DOHH2 (cell line): ENCODE measurements around the gene SPOCK3.

Experiments
- EZH2phosphoT487 ChIP-seq: fragments of 200-600 bp; sonication (generic); IDR thresholded peaks from 2 replicates; pipeline ENCODE4 v1.6.1; 2017; ENCODE audit warnings: borderline replicate concordance, mild to moderate bottlenecking, antibody characterized with exemption, low read length, moderate library complexity, mixed read lengths
- TF ChIP-seq, protein P1 (sequence below): fragments of 200-600 bp; sonication (generic); IDR thresholded peaks from one replicate; pipeline ENCODE4 v1.5.1; 2014; ENCODE audit warnings: antibody characterized with exemption, mild to moderate bottlenecking, low read depth, low read length; ENCODE audit not compliant: poor library complexity, severe bottlenecking

DNA sequence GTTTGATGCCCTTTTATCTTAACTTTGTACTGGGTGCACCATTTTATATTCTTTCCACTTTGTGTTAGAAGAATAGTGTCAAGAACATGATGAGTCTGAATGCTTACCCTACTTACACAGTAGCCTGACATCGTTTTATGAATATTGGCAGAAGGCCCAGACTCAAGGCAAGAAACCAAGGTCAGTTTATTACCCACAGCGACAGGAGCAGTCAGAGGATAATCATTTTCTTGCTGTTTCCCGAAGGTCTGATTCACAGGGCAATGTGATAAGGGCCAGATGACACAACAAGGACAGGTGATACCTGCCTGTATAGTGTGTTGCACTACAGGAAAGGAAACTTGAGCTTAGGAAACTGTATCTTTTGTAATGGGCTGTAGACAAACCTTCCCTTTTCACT is 417.4 kb downstream of the SPOCK3 start:
- TF ChIP-seq, protein P1, sequence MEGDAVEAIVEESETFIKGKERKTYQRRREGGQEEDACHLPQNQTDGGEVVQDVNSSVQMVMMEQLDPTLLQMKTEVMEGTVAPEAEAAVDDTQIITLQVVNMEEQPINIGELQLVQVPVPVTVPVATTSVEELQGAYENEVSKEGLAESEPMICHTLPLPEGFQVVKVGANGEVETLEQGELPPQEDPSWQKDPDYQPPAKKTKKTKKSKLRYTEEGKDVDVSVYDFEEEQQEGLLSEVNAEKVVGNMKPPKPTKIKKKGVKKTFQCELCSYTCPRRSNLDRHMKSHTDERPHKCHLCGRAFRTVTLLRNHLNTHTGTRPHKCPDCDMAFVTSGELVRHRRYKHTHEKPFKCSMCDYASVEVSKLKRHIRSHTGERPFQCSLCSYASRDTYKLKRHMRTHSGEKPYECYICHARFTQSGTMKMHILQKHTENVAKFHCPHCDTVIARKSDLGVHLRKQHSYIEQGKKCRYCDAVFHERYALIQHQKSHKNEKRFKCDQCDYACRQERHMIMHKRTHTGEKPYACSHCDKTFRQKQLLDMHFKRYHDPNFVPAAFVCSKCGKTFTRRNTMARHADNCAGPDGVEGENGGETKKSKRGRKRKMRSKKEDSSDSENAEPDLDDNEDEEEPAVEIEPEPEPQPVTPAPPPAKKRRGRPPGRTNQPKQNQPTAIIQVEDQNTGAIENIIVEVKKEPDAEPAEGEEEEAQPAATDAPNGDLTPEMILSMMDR: no peak
- TF ChIP-seq EZH2phosphoT487: no peak
